GM19438 (cell line): Measurements from ENCODE around the gene ARRDC4.

Source experiments
- ATAC-seq: cut with Tn5 transposase; IDR thresholded peaks from one replicate; pipeline ENCODE4 v1.9.1; 2021; ENCODE audit warnings: low read depth; ENCODE audit not compliant: unreplicated experiment

Gene ARRDC4

GRCh38 chr15:97960364-97961066, at the start of gene ARRDC4:
ARRDC4 (plus strand) TSS chr15:97960703; CDS start chr15:97960862, 159 bp downstream.
- ATAC-seq: peak; percentile 95

- no peak for ATAC-seq
Measured at GRCh38 chr15:97914711-97915110, 45.8 kb upstream of the ARRDC4 start.

- ATAC-seq: no peak
Measured at GRCh38 chr15:97915261-97915660, 45.2 kb upstream of the ARRDC4 start.

GRCh38 chr15:97921296-97921865, 39.1 kb upstream of the ARRDC4 start:
- no peak for ATAC-seq

GRCh38 chr15:97929456-97930229, 30.9 kb upstream of the ARRDC4 start:
- ATAC-seq: no peak

GRCh38 chr15:97930230-97930629, 30.3 kb upstream of the ARRDC4 start:
- ATAC-seq: no peak

GRCh38 chr15:97931314-97931713, 29.2 kb upstream of the ARRDC4 start:
- ATAC-seq: no peak

- no peak for ATAC-seq
Measured at GRCh38 chr15:97933589-97933988, 26.9 kb upstream of the ARRDC4 start.

- ATAC-seq: no peak
Measured at GRCh38 chr15:97940993-97941392, 19.5 kb upstream of the ARRDC4 start.

GRCh38 chr15:97941572-97941971, 18.9 kb upstream of the ARRDC4 start:
- no peak for ATAC-seq

- no peak for ATAC-seq
Measured at GRCh38 chr15:97944724-97945123, 15.8 kb upstream of the ARRDC4 start.

GRCh38 chr15:97947465-97948260, 12.8 kb upstream of the ARRDC4 start:
- no peak for ATAC-seq

GRCh38 chr15:97953254-97953653, 7.2 kb upstream of the ARRDC4 start:
- no peak for ATAC-seq

- no peak for ATAC-seq
Measured at GRCh38 chr15:97953748-97954147, 6.8 kb upstream of the ARRDC4 start.

GRCh38 chr15:97955035-97955434, 5.5 kb upstream of the ARRDC4 start:
- no peak for ATAC-seq

- ATAC-seq: no peak
Measured at GRCh38 chr15:97955529-97955928, 5.0 kb upstream of the ARRDC4 start.

- ATAC-seq: no peak
Measured at GRCh38 chr15:97959724-97960363, 659 bp upstream of the ARRDC4 start.

- no peak for ATAC-seq
Measured at GRCh38 chr15:97961067-97961954, 808 bp downstream of the ARRDC4 start.

- ATAC-seq: no peak
Measured at GRCh38 chr15:97962263-97962662, 1.8 kb downstream of the ARRDC4 start.
